ENCODE measurements around the gene PAGR1. TPM values are rescaled to one million over a fixed set of nuclear protein-coding genes. Genes with fewer than 3 reads are reported as not detected.

The PAGR1 gene
- total and polyA plus RNA-seq, 9 of the 15 experiments (the other 6 are each of a cell fraction or from before 2014, with no cell fraction given): 1.4 to 58.2 (median 16.8) TPM

- peak; percentile 77 for TF ChIP-seq PKNOX1 (IDR thresholded peaks at IDR 0.05)
- no peak for TF ChIP-seq SPI1 (IDR thresholded peaks at IDR 0.05; ENCODE audit: borderline replicate concordance, low read depth, low read length)
- no peak for TF ChIP-seq NFRKB (IDR thresholded peaks at IDR 0.05; ENCODE audit: low read depth)
- no peak for TF ChIP-seq TCFL5 (CRISPR knock-in tag; conservative IDR thresholded peaks at IDR 0.05)
- TF ChIP-seq PRMT5 (CRISPR knock-in tag; IDR thresholded peaks at IDR 0.05): no peak
- peak; percentile 26; the same call in 1 of the 2 replicates for TF ChIP-seq ZNF431 (CRISPR knock-in tag; IDR thresholded peaks at IDR 0.05)
- TF ChIP-seq RCOR1 (IDR thresholded peaks at IDR 0.05; ENCODE audit: borderline replicate concordance in 1 of 2, low read depth in 2 of 2, low read length in 2 of 2): no peak
- TF ChIP-seq CBX5 (IDR thresholded peaks at IDR 0.05; ENCODE audit: borderline replicate concordance, low read depth): 0 out of 2 replicates have a peak, but pooled peaks have one; percentile 3
- TF ChIP-seq ZBTB7A (IDR thresholded peaks at IDR 0.05; ENCODE audit: borderline replicate concordance, control insufficient read depth, low read depth, low read length): peak; percentile 57
Observed at GRCh38 chr16:29804455-29805231, 11.3 kb upstream of the PAGR1 start (continued).

All from K562 (cell line).